A549 (cell line): ENCODE data around the gene KCNN2. TPM values are rescaled to one million over a fixed set of nuclear protein-coding genes. Genes with fewer than 3 reads are reported as not detected.

Source experiments
- ATAC-seq, 2 experiments: fragments of 200-7000 bp in 1 of 2; fragments of >200 bp in 1 of 2; cut with Nextera tagmentation in 1 of 2; cut with Tn5 transposase in 1 of 2; 3 replicates each; pipeline versions ENCODE4 v1.8.0 to v1.9.1; 2018 to 2020; ENCODE audit warnings: mild to moderate bottlenecking in 1 of 2, moderate library complexity in 1 of 2
- CTCF ChIA-PET: fragments of 300-600 bp; sonication (Branson Sonifier 250); formaldehyde crosslinking; extraction: SDS; loops from one replicate; lab custom pipeline; 2021; ENCODE audit warnings: antibody characterized with exemption, inconsistent platforms; lab: Yijun Ruan, JAX
- POLR2A ChIA-PET: fragments of 350-600 bp; formaldehyde crosslinking; extraction: SDS; loops from one replicate; lab custom pipeline; 2021; ENCODE audit warnings: antibody characterized with exemption, inconsistent platforms; lab: Yijun Ruan, JAX
- DNase-seq, 2 experiments: peaks; one replicate each; pipeline versions ENCODE4 v3.0.0 to v3.0.0-alpha.2; 2011 to 2016; ENCODE audit warnings: low read depth in 1 of 2, low spot score in 1 of 2
- FAIRE-seq: peaks from 2 replicates; lab custom pipeline; 2011; peaks lifted over from hg19 to GRCh38; lab: Jason Lieb, UNC
- H3K27ac ChIP-seq, 2 experiments: fragments of >200 bp; sonication (Bioruptor Twin); formaldehyde crosslinking; 3 replicates each; pipeline ENCODE4 v1.5.1; 2016 to 2017
- H3K4me1 ChIP-seq: fragments of >200 bp; sonication (Bioruptor Twin); formaldehyde crosslinking; 3 replicates; pipeline ENCODE4 v1.6.1; 2016
- H3K4me2 ChIP-seq: fragments of >200 bp; sonication (Bioruptor Twin); formaldehyde crosslinking; 3 replicates; pipeline ENCODE4 v1.6.1; 2016
- H3K4me3 ChIP-seq: fragments of >200 bp; sonication (Bioruptor Twin); formaldehyde crosslinking; 3 replicates; pipeline ENCODE4 v1.5.1; 2016
- H3K9me3 ChIP-seq: fragments of >200 bp; sonication (Bioruptor Twin); formaldehyde crosslinking; 3 replicates; pipeline ENCODE4 v1.6.1; 2016
- ATOH8 ChIP-seq: fragments of 250-450 bp; sonication (Bioruptor Pico); IDR thresholded peaks from 2 replicates; pipeline ENCODE4 v1.5.0; 2020; ENCODE audit warnings: low read depth, mild to moderate bottlenecking, moderate library complexity
- BHLHE40 ChIP-seq: IDR thresholded peaks from 2 replicates; pipeline ENCODE4 v1.6.1; 2012; ENCODE audit warnings: low read depth, low read length, inconsistent platforms
- CBX8 ChIP-seq: fragments of 200-600 bp; sonication (generic); IDR thresholded peaks from 2 replicates; pipeline ENCODE4 v1.6.1; 2016
- EHMT2 ChIP-seq: fragments of 200-600 bp; sonication (generic); IDR thresholded peaks from 2 replicates; pipeline ENCODE4 v1.6.1; 2016; ENCODE audit warnings: antibody characterized with exemption, low read depth, mild to moderate bottlenecking, moderate library complexity
- FOSL2 ChIP-seq, 2 experiments: fragments of 450-650 bp in 1 of 2; fragments of >200 bp in 1 of 2; sonication (Bioruptor Twin) in 1 of 2; formaldehyde crosslinking; IDR thresholded peaks; 2 replicates each; pipeline versions ENCODE4 v1.5.0 to v1.6.1; 2016 to 2020; ENCODE audit warnings: mild to moderate bottlenecking in 1 of 2, moderate library complexity in 1 of 2
- HEYL ChIP-seq: fragments of 250-450 bp; sonication (Bioruptor Pico); IDR thresholded peaks from 2 replicates; pipeline ENCODE4 v1.8.0; 2021; ENCODE audit warnings: mild to moderate bottlenecking, moderate library complexity
- HOXA7 ChIP-seq: fragments of 250-450 bp; sonication (Bioruptor Pico); IDR thresholded peaks from 2 replicates; pipeline ENCODE4 v1.5.0; 2020; ENCODE audit warnings: mild to moderate bottlenecking, moderate library complexity
- HOXB13 ChIP-seq: fragments of 250-450 bp; sonication (Bioruptor Pico); IDR thresholded peaks from 2 replicates; pipeline ENCODE4 v1.5.0; 2020; ENCODE audit warnings: low read depth, mild to moderate bottlenecking, moderate library complexity
- JUNB ChIP-seq: fragments of >200 bp; sonication (Bioruptor Twin); formaldehyde crosslinking; IDR thresholded peaks from 2 replicates; pipeline ENCODE4 v1.6.1; 2016
- KDM1A ChIP-seq: fragments of 200-600 bp; sonication (generic); IDR thresholded peaks from 2 replicates; pipeline ENCODE4 v1.6.1; 2016; ENCODE audit warnings: low read depth, mild to moderate bottlenecking
- MAZ ChIP-seq: fragments of 150-350 bp; IDR thresholded peaks from 2 replicates; pipeline ENCODE4 v1.6.1; 2014; ENCODE audit warnings: antibody characterized with exemption, low read depth, low read length, borderline replicate concordance
- NFE2L2 ChIP-seq: fragments of 150-350 bp; conservative IDR thresholded peaks from 2 replicates; pipeline ENCODE4 v1.6.1; 2014; ENCODE audit warnings: low read length
- NR3C1 ChIP-seq: fragments of >200 bp; sonication (Bioruptor Twin); formaldehyde crosslinking; IDR thresholded peaks from 3 replicates; pipeline ENCODE4 v1.6.1; 2017
- POLR2AphosphoS2 ChIP-seq: conservative IDR thresholded peaks from 2 replicates; pipeline ENCODE4 v1.6.1; 2012; ENCODE audit warnings: low read length, improper control_type of control experiment, inconsistent platforms
- RCOR1 ChIP-seq: fragments of 150-350 bp; IDR thresholded peaks from 2 replicates; pipeline ENCODE4 v1.6.1; 2014; ENCODE audit warnings: antibody characterized with exemption, low read length, low read depth
- RFX5 ChIP-seq: fragments of 450-650 bp; IDR thresholded peaks from 2 replicates; pipeline ENCODE4 v1.7.1; 2014; ENCODE audit warnings: antibody characterized with exemption, mild to moderate bottlenecking, moderate library complexity
- SMC3 ChIP-seq: fragments of >200 bp; sonication (Bioruptor Twin); formaldehyde crosslinking; IDR thresholded peaks from 3 replicates; pipeline ENCODE4 v1.6.1; 2018; ENCODE audit warnings: inconsistent platforms
- SREBF2 ChIP-seq: fragments of 450-650 bp; IDR thresholded peaks from 2 replicates; pipeline ENCODE4 v1.6.1; 2014; ENCODE audit warnings: mild to moderate bottlenecking, moderate library complexity
- ZC3H11A ChIP-seq: fragments of 450-650 bp; IDR thresholded peaks from 2 replicates; pipeline ENCODE4 v1.6.1; 2014; ENCODE audit warnings: antibody characterized with exemption, mild to moderate bottlenecking
- ZNF302 ChIP-seq: fragments of 250-450 bp; sonication (Bioruptor Pico); IDR thresholded peaks from 2 replicates; pipeline ENCODE4 v1.9.0; 2021; ENCODE audit warnings: inconsistent platforms, mild to moderate bottlenecking, moderate library complexity
- WGBS: methylation state at CpG from one replicate; pipeline ENCODE4 v1.1.6; 2017; ENCODE audit errors: missing lambda C conversion rate; 5-methylcytosine and 5-hydroxymethylcytosine counted together
- polyA plus RNA-seq, 4 experiments: library from polyadenylated mRNA; depleted of rRNA in 3 of 4; stranded (reverse); fragments of >200 nt; fragmentation: RNase III in 1 of 4; extraction: RNeasy Plus Mini Kit Qiagen cat#74134 plus additional on column Dnase treatment in 1 of 4; gene quantifications; 2 replicates in 3 of 4; 3 replicates in 1 of 4; pipeline ENCODE4 v1.2.3, GENCODE V29; 2011 to 2017
- TF ChIP-seq, protein P1 (sequence below): fragments of >200 bp; sonication (Bioruptor Twin); formaldehyde crosslinking; IDR thresholded peaks from 3 replicates; pipeline ENCODE4 v1.6.1; 2016
- TF ChIP-seq, protein P2 (sequence below): IDR thresholded peaks from 2 replicates; pipeline ENCODE4 v1.6.1; 2012; ENCODE audit warnings: low read depth, borderline replicate concordance
- TF ChIP-seq, protein P3 (sequence below): IDR thresholded peaks from 2 replicates; pipeline ENCODE4 v1.6.1; 2012

Gene KCNN2
- polyA plus RNA-seq, 2 of the 4 experiments (the other 2 are of a cell fraction): 0.04 to 0.06 TPM

GRCh38 chr5:114360816-114361723 is 800 bp upstream of the KCNN2 start:
- FAIRE-seq (no peak), ATAC-seq (peak; percentile 30 to 65; a peak in 5 of 6 replicates), DNase-seq (peak; percentile 2 to 7)
- Histone ChIP-seq H3K4me2 (peak overlapping the region; percentile 76), H3K4me1 (no peaks in the 10 kb centered on the region; the same call in 2 of the 3 replicates), H3K9me3 (no peaks in the 10 kb centered on the region), H3K27ac (peak overlapping the region in 1 of 2 experiments; percentile 32; a peak in 1 of 6 replicates), H3K4me3 (peak overlapping the region; percentile 51)
- POLR2A ChIA-PET: no interaction called here
- CTCF ChIA-PET: interaction anchor here (0.7 kb wide), 1 partner anchor 8 kb away, joined by 3 read pairs; no protein-coding TSS in a partner anchor
- TF ChIP-seq NFE2L2 (no peak), ZNF302 (CRISPR knock-in tag) (no peak), BHLHE40 (no peak), SREBF2 (no peak), FOSL2 (IDR thresholded peaks at IDR 0.05) (no peak), FOSL2 (CRISPR knock-in tag; IDR thresholded peaks at IDR 0.05) (no peak)
- TF ChIP-seq, protein P1, sequence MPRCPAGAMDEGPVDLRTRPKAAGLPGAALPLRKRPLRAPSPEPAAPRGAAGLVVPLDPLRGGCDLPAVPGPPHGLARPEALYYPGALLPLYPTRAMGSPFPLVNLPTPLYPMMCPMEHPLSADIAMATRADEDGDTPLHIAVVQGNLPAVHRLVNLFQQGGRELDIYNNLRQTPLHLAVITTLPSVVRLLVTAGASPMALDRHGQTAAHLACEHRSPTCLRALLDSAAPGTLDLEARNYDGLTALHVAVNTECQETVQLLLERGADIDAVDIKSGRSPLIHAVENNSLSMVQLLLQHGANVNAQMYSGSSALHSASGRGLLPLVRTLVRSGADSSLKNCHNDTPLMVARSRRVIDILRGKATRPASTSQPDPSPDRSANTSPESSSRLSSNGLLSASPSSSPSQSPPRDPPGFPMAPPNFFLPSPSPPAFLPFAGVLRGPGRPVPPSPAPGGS: no peak
- TF ChIP-seq, protein P2, sequence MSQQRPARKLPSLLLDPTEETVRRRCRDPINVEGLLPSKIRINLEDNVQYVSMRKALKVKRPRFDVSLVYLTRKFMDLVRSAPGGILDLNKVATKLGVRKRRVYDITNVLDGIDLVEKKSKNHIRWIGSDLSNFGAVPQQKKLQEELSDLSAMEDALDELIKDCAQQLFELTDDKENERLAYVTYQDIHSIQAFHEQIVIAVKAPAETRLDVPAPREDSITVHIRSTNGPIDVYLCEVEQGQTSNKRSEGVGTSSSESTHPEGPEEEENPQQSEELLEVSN: no peak
- WGBS: 16% methylated on average over 13 of the region's 78 CpGs

- ATAC-seq (peak; percentile 51 to 60), DNase-seq (peak; percentile 6 to 20), FAIRE-seq (no peak)
- 15% methylated on average over 16 of the region's 87 CpGs for WGBS
- ChIA-PET CTCF (no interaction called here), POLR2A (no interaction called here)
- H3K4me1 ChIP-seq: no peaks in the 10 kb centered on the region; the same call in 2 of the 3 replicates
- peak overlapping the region; percentile 51 for H3K4me3 ChIP-seq
- H3K9me3 ChIP-seq: no peaks in the 10 kb centered on the region
- 0 out of 6 replicates have a peak overlapping the region, but pooled peaks of 1 of the 2 experiments have one; percentile 15 for H3K27ac ChIP-seq
- TF ChIP-seq SMC3 (no peak), RCOR1 (no peak), HEYL (CRISPR knock-in tag) (no peak), CBX8 (no peak), ZC3H11A (no peak), ATOH8 (no peak), EHMT2 (no peak), SREBF2 (no peak), MAZ (no peak), JUNB (no peak), RFX5 (no peak), HOXB13 (CRISPR knock-in tag) (no peak), KDM1A (no peak), NR3C1 (no peak), HOXA7 (CRISPR knock-in tag) (no peak), POLR2AphosphoS2 (no peak)
- TF ChIP-seq, protein P3, sequence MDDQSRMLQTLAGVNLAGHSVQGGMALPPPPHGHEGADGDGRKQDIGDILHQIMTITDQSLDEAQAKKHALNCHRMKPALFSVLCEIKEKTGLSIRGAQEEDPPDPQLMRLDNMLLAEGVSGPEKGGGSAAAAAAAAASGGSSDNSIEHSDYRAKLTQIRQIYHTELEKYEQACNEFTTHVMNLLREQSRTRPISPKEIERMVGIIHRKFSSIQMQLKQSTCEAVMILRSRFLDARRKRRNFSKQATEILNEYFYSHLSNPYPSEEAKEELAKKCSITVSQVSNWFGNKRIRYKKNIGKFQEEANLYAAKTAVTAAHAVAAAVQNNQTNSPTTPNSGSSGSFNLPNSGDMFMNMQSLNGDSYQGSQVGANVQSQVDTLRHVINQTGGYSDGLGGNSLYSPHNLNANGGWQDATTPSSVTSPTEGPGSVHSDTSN: no peak
- H3K4me2 ChIP-seq: peak overlapping the region; percentile 76
Observed at GRCh38 chr5:114362197-114362976, 517 bp downstream of the KCNN2 start.
